ENCODE data around the gene KIF19. TPM values are rescaled to one million over a fixed set of nuclear protein-coding genes. Genes with fewer than 3 reads are reported as not detected.

Gene KIF19
- polyA plus RNA-seq, 3 donors, result not detected

- Histone ChIP-seq H3K4me1 (ENCODE audit: control insufficient read depth in 1 of 2, insufficient read depth in 2 of 2, low read length in 2 of 2) (no peaks in the 10 kb centered on the region), H3K9ac (ENCODE audit: insufficient read depth, low read length, poor library complexity, severe bottlenecking) (no peak overlapping the region)
- WGBS (ENCODE audit: insufficient coverage), result 95% methylated on average over 20 of the region's 21 CpGs
These were observed 18.6 kb downstream of the KIF19 start for GRCh38 chr17:74344658-74345057.

GRCh38 chr17:74345433-74346241 lies 19.6 kb downstream of the KIF19 start:
- Histone ChIP-seq H3K4me3 (replicated peaks in 1 of 3; ENCODE audit: low read depth in 2 of 3, low read length in 3 of 3) (no peak overlapping the region), H2AFZ (ENCODE audit: insufficient read depth, low read depth, low read length, poor library complexity, severe bottlenecking) (no peak overlapping the region), H3K9me3 (replicated peaks in 1 of 2; ENCODE audit: control insufficient read depth in 1 of 2, insufficient read depth in 1 of 2, low read length in 2 of 2) (no peaks in the 10 kb centered on the region), H3K79me2 (ENCODE audit: insufficient read depth, low read length) (no peaks in the 10 kb centered on the region), H3K4me1 (ENCODE audit: control insufficient read depth in 1 of 2, insufficient read depth in 2 of 2, low read length in 2 of 2) (no peaks in the 10 kb centered on the region), H3K9ac (ENCODE audit: insufficient read depth, low read length, poor library complexity, severe bottlenecking) (no peak overlapping the region), H3K27me3 (ENCODE audit: control insufficient read depth in 2 of 2, insufficient read depth in 2 of 2, low read length in 2 of 2) (peaks cover 0 to 7% of the 10 kb centered on the region in 2 donors), H3K27ac (ENCODE audit: low read depth in 1 of 2, low read length in 2 of 2) (no peak overlapping the region), H4K20me1 (ENCODE audit: insufficient read depth, low read length) (no peaks in the 10 kb centered on the region), H3K36me3 (replicated peaks in 1 of 2; ENCODE audit: control insufficient read depth in 1 of 2, insufficient read depth in 2 of 2, low read length in 2 of 2) (no peaks in the 10 kb centered on the region), H3K4me2 (replicated peaks; ENCODE audit: extremely low read depth, low read length, poor library complexity, severe bottlenecking) (no peak overlapping the region)
- 91% methylated on average over 9 of the region's 13 CpGs for WGBS (ENCODE audit: insufficient coverage)
- H3K27ac Mint-ChIP-seq, result no peak overlapping the region
- no peak for TF ChIP-seq CTCF (IDR thresholded peaks at IDR 0.05)
- no peak for DNase-seq
- H3K27me3 Mint-ChIP-seq (ENCODE audit: low read depth in 3 of 3), result peaks cover 11 to 20% (median 15%) of the 10 kb centered on the region in 3 donors
- no peaks in the 10 kb centered on the region for H3K36me3 Mint-ChIP-seq
- intact Hi-C loops (cut with micrococcal nuclease), result no loop called here
- H3K4me3 Mint-ChIP-seq, result no peak overlapping the region
- peaks cover 0 to 2% (median 0%) of the 10 kb centered on the region in 7 donors for H3K9me3 Mint-ChIP-seq
- no peaks in the 10 kb centered on the region for H3K4me1 Mint-ChIP-seq

More at GRCh38 chr17:74344658-74345057, 18.6 kb downstream of the KIF19 start:
- H3K27ac Mint-ChIP-seq, result no peak overlapping the region
- Histone ChIP-seq H3K27me3 (ENCODE audit: control insufficient read depth in 2 of 2, insufficient read depth in 2 of 2, low read length in 2 of 2) (peaks cover 0 to 3% of the 10 kb centered on the region in 2 donors), H4K20me1 (ENCODE audit: insufficient read depth, low read length) (no peaks in the 10 kb centered on the region), H3K4me3 (replicated peaks in 1 of 3; ENCODE audit: low read depth in 2 of 3, low read length in 3 of 3) (no peak overlapping the region), H3K4me2 (replicated peaks; ENCODE audit: extremely low read depth, low read length, poor library complexity, severe bottlenecking) (no peak overlapping the region), H3K9me3 (replicated peaks in 1 of 2; ENCODE audit: control insufficient read depth in 1 of 2, insufficient read depth in 1 of 2, low read length in 2 of 2) (no peaks in the 10 kb centered on the region), H3K36me3 (replicated peaks in 1 of 2; ENCODE audit: control insufficient read depth in 1 of 2, insufficient read depth in 2 of 2, low read length in 2 of 2) (no peaks in the 10 kb centered on the region), H3K27ac (ENCODE audit: low read depth in 1 of 2, low read length in 2 of 2) (no peak overlapping the region), H2AFZ (ENCODE audit: insufficient read depth, low read depth, low read length, poor library complexity, severe bottlenecking) (no peak overlapping the region), H3K79me2 (ENCODE audit: insufficient read depth, low read length) (no peaks in the 10 kb centered on the region)
- no peak for TF ChIP-seq CTCF (IDR thresholded peaks at IDR 0.05)
- intact Hi-C loops (cut with micrococcal nuclease), result no loop called here
- no peaks in the 10 kb centered on the region for H3K36me3 Mint-ChIP-seq
- DNase-seq, result no peak
- H3K4me3 Mint-ChIP-seq, result no peak overlapping the region
- H3K9me3 Mint-ChIP-seq, result peaks cover 0 to 2% (median 0%) of the 10 kb centered on the region in 7 donors
- H3K4me1 Mint-ChIP-seq, result no peaks in the 10 kb centered on the region
- H3K27me3 Mint-ChIP-seq (ENCODE audit: low read depth in 3 of 3), result peaks cover 5 to 12% (median 11%) of the 10 kb centered on the region in 3 donors

All from CD14-positive monocyte (primary cell).